IMR-90 (cell line): ENCODE data around the gene CERS6. TPM values are rescaled to one million over a fixed set of nuclear protein-coding genes. Genes with fewer than 3 reads are reported as not detected.

ENCODE experiments used
- ATAC-seq: fragments of 200-7000 bp; cut with Tn5 transposase; 2 replicates; pipeline ENCODE4 v1.9.1; 2020; ENCODE audit warnings: low read depth, mild to moderate bottlenecking, moderate library complexity
- BruUV-seq: library from RNA; stranded (reverse); fragments of 400-500 nt; replicated peaks from 2 replicates; lab custom pipeline; 2021; lab: Mats Ljungman, UMichigan
- CTCF ChIA-PET: fragments of 300-600 bp; formaldehyde crosslinking; extraction: SDS; loops from one replicate; lab custom pipeline; 2021; ENCODE audit warnings: antibody characterized with exemption; lab: Yijun Ruan, JAX
- POLR2A ChIA-PET: fragments of 300-600 bp; sonication (Branson Sonifier 250); formaldehyde crosslinking; loops from one replicate; lab custom pipeline; 2022; ENCODE audit warnings: antibody characterized with exemption; ENCODE audit not compliant: unreplicated experiment; lab: Charles Lee
- DNase-seq: peaks from one replicate; pipeline ENCODE4 v3.0.0; 2013
- H2AFZ ChIP-seq: replicated peaks from 2 replicates; pipeline ENCODE3; 2013; ENCODE audit warnings: low read length, mild to moderate bottlenecking; ENCODE audit not compliant: poor library complexity
- H2AK5ac ChIP-seq: 2 replicates; pipeline ENCODE4 v1.6.1; 2013; ENCODE audit warnings: low read depth, low read length, inconsistent platforms
- H2AK9ac ChIP-seq: replicated peaks from 2 replicates; pipeline ENCODE3; 2013; ENCODE audit warnings: mild to moderate bottlenecking, low read depth, low read length, moderate library complexity; ENCODE audit not compliant: poor library complexity
- H2BK120ac ChIP-seq: 2 replicates; pipeline ENCODE4 v1.6.1; 2013; ENCODE audit warnings: low read depth, low read length, inconsistent platforms
- H2BK15ac ChIP-seq: 3 replicates; pipeline ENCODE4 v1.6.1; 2013; ENCODE audit warnings: low read depth, low read length, inconsistent platforms
- H2BK20ac ChIP-seq: 2 replicates; pipeline ENCODE4 v1.6.1; 2013; ENCODE audit warnings: low read depth, mild to moderate bottlenecking, inconsistent platforms, low read length, moderate library complexity
- H2BK5ac ChIP-seq: 2 replicates; pipeline ENCODE4 v1.6.1; 2013; ENCODE audit warnings: mild to moderate bottlenecking, low read depth, low read length, inconsistent platforms; ENCODE audit not compliant: poor library complexity, severe bottlenecking
- H3K14ac ChIP-seq: replicated peaks from 2 replicates; pipeline ENCODE4 v1.6.1; 2013; ENCODE audit warnings: low read depth, low read length, inconsistent platforms
- H3K18ac ChIP-seq: 2 replicates; pipeline ENCODE4 v1.6.1; 2013; ENCODE audit warnings: low read depth, low read length, control low read depth
- H3K23ac ChIP-seq: 2 replicates; pipeline ENCODE4 v1.6.1; 2013; ENCODE audit warnings: low read depth, low read length, inconsistent platforms
- H3K27ac ChIP-seq: 2 replicates; pipeline ENCODE4 v1.5.1; 2013; ENCODE audit warnings: mild to moderate bottlenecking, control low read depth, low read length; ENCODE audit not compliant: insufficient read depth
- H3K27me3 ChIP-seq: 2 replicates; pipeline ENCODE4 v1.6.1; 2013; ENCODE audit warnings: low read length; ENCODE audit not compliant: control insufficient read depth, insufficient read depth
- H3K36me3 ChIP-seq: 2 replicates; pipeline ENCODE4 v1.6.1; 2013; ENCODE audit warnings: low read length, mixed read lengths; ENCODE audit not compliant: control insufficient read depth, insufficient read depth
- H3K4ac ChIP-seq: 2 replicates; pipeline ENCODE4 v1.6.1; 2013; ENCODE audit warnings: low read depth, low read length, inconsistent platforms
- H3K4me1 ChIP-seq: 2 replicates; pipeline ENCODE4 v1.6.1; 2013; ENCODE audit warnings: low read length, mixed read lengths; ENCODE audit not compliant: control insufficient read depth, insufficient read depth
- H3K4me2 ChIP-seq: 2 replicates; pipeline ENCODE4 v1.6.1; 2013; ENCODE audit warnings: low read depth, mild to moderate bottlenecking, control low read depth, low read length, moderate library complexity
- H3K4me3 ChIP-seq: 2 replicates; pipeline ENCODE4 v1.5.1; 2013; ENCODE audit warnings: low read depth, mild to moderate bottlenecking, control low read depth, low read length, moderate library complexity; ENCODE audit not compliant: insufficient read depth
- H3K56ac ChIP-seq: 2 replicates; pipeline ENCODE4 v1.6.1; 2013; ENCODE audit warnings: low read length, inconsistent platforms; ENCODE audit not compliant: insufficient read depth; ENCODE audit errors: extremely low read depth
- H3K79me1 ChIP-seq, 2 experiments: 2 replicates each; pipeline ENCODE4 v1.6.1; 2013; ENCODE audit warnings: low read length in 2 of 2, inconsistent platforms in 1 of 2, low read depth in 1 of 2
- H3K9ac ChIP-seq: 2 replicates; pipeline ENCODE4 v1.6.1; 2013; ENCODE audit warnings: low read depth, low read length, control low read depth
- H3K9me1 ChIP-seq: 2 replicates; pipeline ENCODE4 v1.6.1; 2013; ENCODE audit warnings: low read length, inconsistent platforms; ENCODE audit not compliant: insufficient read depth
- H3K9me3 ChIP-seq: 2 replicates; pipeline ENCODE4 v1.6.1; 2013; ENCODE audit warnings: low read length; ENCODE audit not compliant: control insufficient read depth, insufficient read depth
- H4K20me1 ChIP-seq: 2 replicates; pipeline ENCODE4 v1.6.1; 2013; ENCODE audit warnings: low read length, inconsistent platforms; ENCODE audit not compliant: insufficient read depth
- H4K5ac ChIP-seq: 2 replicates; pipeline ENCODE4 v1.6.1; 2013; ENCODE audit warnings: mild to moderate bottlenecking, low read depth, low read length, control low read depth
- H4K8ac ChIP-seq, 2 experiments: 2 replicates each; pipeline ENCODE4 v1.6.1; 2013; ENCODE audit warnings: low read depth in 2 of 2, low read length in 2 of 2, control low read depth in 1 of 2, inconsistent platforms in 1 of 2
- H4K91ac ChIP-seq: 2 replicates; pipeline ENCODE4 v1.6.1; 2013; ENCODE audit warnings: low read depth, low read length, inconsistent platforms; ENCODE audit not compliant: insufficient read depth
- WGBS, 2 experiments: methylation state at CpG; one replicate each; pipeline versions ENCODE4 v1.1.5 to v1.1.7; 2013; ENCODE audit warnings: missing lambda C conversion rate in 2 of 2; ENCODE audit not compliant: insufficient read length in 1 of 2; ENCODE audit errors: extremely low coverage in 2 of 2; 5-methylcytosine and 5-hydroxymethylcytosine counted together
- dilution Hi-C: fragments of 300-500 bp; cut with HindIII; formaldehyde crosslinking; loops from one replicate; pipeline ENCODE4 v1.14.3; 2018; ENCODE audit warnings: low sequenced_read_pairs; ENCODE audit not compliant: unreplicated experiment
- in situ Hi-C: fragments of 300-500 bp; cut with MboI; formaldehyde crosslinking; loops from 3 replicates; pipeline ENCODE4 v1.14.3; 2019; ENCODE audit warnings: low sequenced_read_pairs, inconsistent platforms, mixed read lengths
- intact Hi-C: fragments of 100-400 bp; cut with micrococcal nuclease; formaldehyde crosslinking; loops from 2 replicates; pipeline ENCODE4 v1.10.0; 2022
- polyA plus RNA-seq, 3 experiments: library from polyadenylated mRNA; depleted of rRNA; stranded (reverse); fragments of >200 nt; gene quantifications; 2 replicates each; pipeline ENCODE4 v1.2.3, GENCODE V29; 2012; ENCODE audit warnings: low replicate concordance in 1 of 3
- total RNA-seq: library from RNA; depleted of rRNA; stranded (reverse); fragments of >200 nt; gene quantifications from 2 replicates; pipeline ENCODE4 v1.2.3, GENCODE V29; 2012
- TF ChIP-seq, protein P1 (sequence below): fragments of 150-350 bp; IDR thresholded peaks from 2 replicates; pipeline ENCODE4 v1.6.1; 2016; ENCODE audit warnings: low read depth, mild to moderate bottlenecking, low read length, moderate library complexity, borderline replicate concordance

The CERS6 gene
- total and polyA plus RNA-seq, 2 of the 4 experiments (the other 2 are of a cell fraction), result 2.1 to 5.7 TPM

DNA sequence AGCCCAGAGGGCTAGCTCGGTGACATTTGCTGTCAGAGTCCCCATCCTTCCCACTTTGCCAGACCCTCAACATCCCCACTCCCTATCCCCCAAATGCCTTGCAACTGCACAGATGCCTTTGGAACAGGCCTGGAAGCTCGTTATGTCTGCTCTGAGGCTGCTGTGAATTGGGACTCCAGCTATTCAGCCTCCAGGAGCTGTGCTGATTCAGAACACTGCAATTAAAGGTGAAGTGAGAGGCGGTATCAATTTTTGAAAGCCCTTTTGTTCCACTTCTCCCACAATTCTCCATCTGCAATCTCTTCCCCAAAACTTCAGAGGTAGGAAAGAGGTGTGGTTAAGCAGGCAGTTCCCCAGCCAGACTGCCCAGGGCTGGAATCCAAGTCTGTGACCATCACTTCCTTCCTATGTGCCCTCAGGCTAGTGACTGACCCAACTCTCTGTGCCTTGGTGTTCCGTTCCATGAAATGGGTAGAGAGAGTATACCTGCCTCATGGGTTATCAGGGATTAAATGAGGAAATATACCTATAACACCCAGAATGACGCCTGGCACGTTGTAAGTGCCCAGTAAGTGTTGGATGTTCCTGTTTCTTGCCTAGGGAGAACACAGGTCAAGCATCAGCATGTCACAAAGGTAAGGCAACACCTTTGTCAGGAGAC is 363.9 kb downstream of the CERS6 start:
- Histone ChIP-seq H2AK5ac (no peak overlapping the region), H4K20me1 (no peaks in the 10 kb centered on the region), H2BK15ac (no peak overlapping the region), H3K9me3 (no peaks in the 10 kb centered on the region), H3K4ac (no peak overlapping the region), H3K9me1 (no peaks in the 10 kb centered on the region), H3K4me1 (peaks cover 2% of the 10 kb centered on the region; the same call in 1 of the 2 replicates), H3K36me3 (no peaks in the 10 kb centered on the region), H3K23ac (no peak overlapping the region), H4K5ac (no peak overlapping the region), H4K8ac (no peak overlapping the region), H3K79me1 (no peaks in the 10 kb centered on the region), H3K4me2 (no peak overlapping the region), H3K4me3 (no peak overlapping the region), H3K18ac (no peak overlapping the region), H2AFZ (no peak overlapping the region), H2BK20ac (no peak overlapping the region), H2BK5ac (no peak overlapping the region), H3K27ac (no peak overlapping the region), H4K91ac (no peak overlapping the region), H3K9ac (no peak overlapping the region), H2AK9ac (no peak overlapping the region), H3K14ac (no peak overlapping the region), H3K56ac (no peak overlapping the region), H3K27me3 (no peaks in the 10 kb centered on the region), H2BK120ac (no peak overlapping the region)
- in situ Hi-C loops (no loop called here), dilution Hi-C loops (no loop called here), intact Hi-C loops (no loop called here)
- TF ChIP-seq, protein P1, sequence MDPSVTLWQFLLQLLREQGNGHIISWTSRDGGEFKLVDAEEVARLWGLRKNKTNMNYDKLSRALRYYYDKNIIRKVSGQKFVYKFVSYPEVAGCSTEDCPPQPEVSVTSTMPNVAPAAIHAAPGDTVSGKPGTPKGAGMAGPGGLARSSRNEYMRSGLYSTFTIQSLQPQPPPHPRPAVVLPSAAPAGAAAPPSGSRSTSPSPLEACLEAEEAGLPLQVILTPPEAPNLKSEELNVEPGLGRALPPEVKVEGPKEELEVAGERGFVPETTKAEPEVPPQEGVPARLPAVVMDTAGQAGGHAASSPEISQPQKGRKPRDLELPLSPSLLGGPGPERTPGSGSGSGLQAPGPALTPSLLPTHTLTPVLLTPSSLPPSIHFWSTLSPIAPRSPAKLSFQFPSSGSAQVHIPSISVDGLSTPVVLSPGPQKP, result no peak
- WGBS, 2 experiments, result no CpG with 5 or more reads among the region's 6 CpGs
- no TSS peak for BruUV-seq
- ChIA-PET CTCF (no interaction called here), POLR2A (no interaction called here)
- DNase-seq, result no peak
- no peak for ATAC-seq
